Memory B cell (primary cell): Measurements from ENCODE around the gene SERPINA3.
"Not testable (repeated sequence)": the region's sequence is repeated elsewhere in the genome, so short reads cannot be mapped to it uniquely, and the experiment has no call there.

Experiments used
- ATAC-seq: fragments of 150-1000 bp; cut with Tn5 transposase; 2 replicates; pipeline ENCODE4 v1.10.0; 2021; ENCODE audit warnings: low read depth, mild to moderate bottlenecking, moderate library complexity
- DNase-seq, 2 donors: peaks; one replicate each; pipeline ENCODE4 v3.0.0; 2022; ENCODE audit warnings: low spot score in 2 of 2
- H3K27ac Mint-ChIP-seq: one replicate; pipeline ENCODE4 v1.8.0; 2022; ENCODE audit warnings: mild to moderate bottlenecking, moderate library complexity, mixed read lengths
- H3K27me3 Mint-ChIP-seq: one replicate; pipeline ENCODE4 v1.8.0; 2022; ENCODE audit warnings: mixed read lengths
- H3K36me3 Mint-ChIP-seq: one replicate; pipeline ENCODE4 v1.8.0; 2022; ENCODE audit warnings: mild to moderate bottlenecking, mixed read lengths
- H3K4me1 Mint-ChIP-seq: one replicate; pipeline ENCODE4 v1.8.0; 2022; ENCODE audit warnings: mixed read lengths
- H3K4me3 Mint-ChIP-seq: one replicate; pipeline ENCODE4 v1.8.0; 2022; ENCODE audit warnings: mild to moderate bottlenecking, moderate library complexity, mixed read lengths
- H3K9me3 Mint-ChIP-seq: one replicate; pipeline ENCODE4 v1.8.0; 2022; ENCODE audit warnings: mixed read lengths

The SERPINA3 gene

DNA sequence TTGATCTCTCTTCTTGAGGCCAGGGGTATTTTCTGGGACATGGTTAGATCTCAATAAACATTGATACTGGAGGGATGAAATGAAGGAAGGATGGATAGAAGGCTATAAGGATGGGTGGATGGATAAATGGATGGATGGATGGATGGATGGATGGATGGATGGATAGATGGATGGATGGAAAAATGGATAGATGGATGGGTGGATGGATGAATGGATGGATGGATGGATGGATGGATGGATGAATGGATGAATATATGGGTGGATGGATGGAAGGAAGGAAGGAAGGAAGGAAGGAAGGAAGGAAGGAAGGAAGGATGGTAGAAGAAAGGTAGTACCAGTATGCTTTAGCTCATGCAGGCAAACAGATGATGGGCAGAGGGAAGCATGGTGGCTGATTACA, 34.7 kb upstream of the SERPINA3 start:
- H3K27me3 Mint-ChIP-seq, H3K27ac Mint-ChIP-seq, H3K36me3 Mint-ChIP-seq, H3K4me3 Mint-ChIP-seq, ATAC-seq, DNase-seq, H3K4me1 Mint-ChIP-seq, H3K9me3 Mint-ChIP-seq: not testable (repeated sequence)

DNA sequence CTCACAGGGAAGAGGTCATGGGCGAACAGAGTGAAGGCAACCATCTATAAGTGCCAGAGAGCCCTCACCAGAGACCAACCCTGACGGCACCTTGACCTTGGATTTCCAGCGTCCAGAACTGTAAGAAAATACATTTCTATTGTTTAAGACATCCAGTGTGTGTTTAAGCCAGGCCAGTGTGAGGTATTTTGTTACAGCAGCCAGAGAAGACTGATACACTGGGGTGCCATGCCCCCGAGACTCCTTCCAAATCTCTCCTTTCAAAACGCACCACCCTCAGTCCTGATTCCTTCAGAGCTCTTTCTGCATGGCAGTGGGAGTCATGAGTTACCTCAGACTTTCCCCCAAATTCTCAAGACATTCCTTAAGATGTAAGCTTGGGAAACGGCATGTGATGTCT, 33.5 kb upstream of the SERPINA3 start:
- Mint-ChIP-seq H3K36me3 (no peaks in the 10 kb centered on the region), H3K4me1 (no peaks in the 10 kb centered on the region), H3K4me3 (no peak overlapping the region), H3K27me3 (no peaks in the 10 kb centered on the region), H3K27ac (no peak overlapping the region), H3K9me3 (peaks cover 1% of the 10 kb centered on the region)
- no peak for ATAC-seq
- no peak for DNase-seq

- H3K27me3 Mint-ChIP-seq, result no peaks in the 10 kb centered on the region
- no peaks in the 10 kb centered on the region for H3K36me3 Mint-ChIP-seq
- no peaks in the 10 kb centered on the region for H3K4me1 Mint-ChIP-seq
- DNase-seq, result no peak
- ATAC-seq, result no peak
- H3K4me3 Mint-ChIP-seq, result no peak within 1 kb of the TSS
- peaks cover 1% of the 10 kb centered on the region for H3K9me3 Mint-ChIP-seq
- no peak within 1 kb of the TSS for H3K27ac Mint-ChIP-seq
Measured at GRCh38 chr14:94581127-94581999, 30.8 kb upstream of the SERPINA3 start, which contains the start of gene SERPINA5. Gene SERPINA5, plus strand, starts transcription at chr14:94581426. Its CDS starts 5,937 bp downstream, at chr14:94587363.

GRCh38 chr14:94582199-94582750, 29.9 kb upstream of the SERPINA3 start:
- Mint-ChIP-seq H3K9me3 (peaks cover 1% of the 10 kb centered on the region), H3K4me1 (no peaks in the 10 kb centered on the region), H3K36me3 (no peaks in the 10 kb centered on the region), H3K27ac (no peak overlapping the region), H3K4me3 (no peak overlapping the region), H3K27me3 (peaks cover 2% of the 10 kb centered on the region)
- DNase-seq, result no peak
- ATAC-seq, result no peak

DNA sequence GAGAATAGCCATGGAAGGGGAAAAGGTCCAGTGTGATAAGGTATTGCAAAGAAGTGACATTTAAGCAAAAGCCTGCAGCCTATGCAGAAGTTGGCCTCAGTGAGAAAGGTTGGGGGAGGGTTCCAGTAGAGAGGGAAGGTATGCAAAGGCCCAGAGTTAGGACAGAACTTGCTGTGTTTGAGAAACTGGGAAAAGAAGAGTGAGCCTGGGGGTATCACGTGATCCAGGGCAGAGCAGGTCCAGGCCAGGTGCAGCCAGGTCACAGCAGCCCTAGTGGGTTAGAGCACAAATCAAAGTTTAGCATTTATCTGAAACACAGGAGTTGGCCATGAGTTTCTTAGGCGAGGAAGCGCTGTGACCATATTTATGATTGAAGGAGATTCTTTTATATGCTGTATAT, 29.3 kb upstream of the SERPINA3 start:
- Mint-ChIP-seq H3K36me3 (no peaks in the 10 kb centered on the region), H3K9me3 (no peaks in the 10 kb centered on the region), H3K4me1 (no peaks in the 10 kb centered on the region), H3K27ac (no peak overlapping the region), H3K4me3 (no peak overlapping the region), H3K27me3 (peaks cover 2% of the 10 kb centered on the region)
- no peak for ATAC-seq
- no peak for DNase-seq

DNA sequence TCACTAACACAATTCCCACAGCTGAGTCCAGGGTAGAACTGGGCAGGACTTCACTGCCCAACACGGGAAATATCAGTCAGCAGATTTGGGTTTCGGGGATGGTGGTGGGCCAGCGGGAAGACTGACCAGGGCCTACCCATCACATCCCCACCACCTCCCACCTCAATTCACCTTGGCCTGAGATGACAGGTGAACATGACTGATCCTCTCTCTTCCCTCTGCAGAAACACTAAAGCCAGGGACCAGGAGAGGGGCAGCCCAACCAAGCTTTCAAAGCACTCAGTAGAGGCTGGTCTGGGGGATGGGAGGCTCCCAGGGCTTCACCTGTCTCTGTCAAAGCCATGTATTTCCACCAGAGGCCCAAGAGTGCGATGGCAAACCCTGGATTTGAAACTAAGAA, 28.6 kb upstream of the SERPINA3 start:
- no peak for DNase-seq
- Mint-ChIP-seq H3K4me1 (no peaks in the 10 kb centered on the region), H3K27me3 (peaks cover 2% of the 10 kb centered on the region), H3K9me3 (no peaks in the 10 kb centered on the region), H3K27ac (no peak overlapping the region), H3K4me3 (no peak overlapping the region), H3K36me3 (no peaks in the 10 kb centered on the region)
- no peak for ATAC-seq

GRCh38 chr14:94584591-94585280, 27.5 kb upstream of the SERPINA3 start:
- no peak overlapping the region for H3K27ac Mint-ChIP-seq
- ATAC-seq (no peak), DNase-seq (no peak)
- no peak overlapping the region for H3K4me3 Mint-ChIP-seq
- H3K4me1 Mint-ChIP-seq, result no peaks in the 10 kb centered on the region
- no peaks in the 10 kb centered on the region for H3K36me3 Mint-ChIP-seq
- peaks cover 2% of the 10 kb centered on the region for H3K27me3 Mint-ChIP-seq
- no peaks in the 10 kb centered on the region for H3K9me3 Mint-ChIP-seq

- H3K36me3 Mint-ChIP-seq, result no peaks in the 10 kb centered on the region
- no peak overlapping the region for H3K27ac Mint-ChIP-seq
- H3K9me3 Mint-ChIP-seq, result peaks cover 8% of the 10 kb centered on the region
- no peak for DNase-seq
- no peak for ATAC-seq
- H3K4me3 Mint-ChIP-seq, result no peak overlapping the region
- no peaks in the 10 kb centered on the region for H3K4me1 Mint-ChIP-seq
- H3K27me3 Mint-ChIP-seq, result peaks cover 2% of the 10 kb centered on the region
Measured at GRCh38 chr14:94586635-94587034, 25.6 kb upstream of the SERPINA3 start.

- DNase-seq (no peak), ATAC-seq (no peak)
- H3K27ac Mint-ChIP-seq, result no peak overlapping the region
- H3K4me3 Mint-ChIP-seq, result no peak overlapping the region
- H3K27me3 Mint-ChIP-seq, result peaks cover 2% of the 10 kb centered on the region
- H3K4me1 Mint-ChIP-seq, result no peaks in the 10 kb centered on the region
- H3K36me3 Mint-ChIP-seq, result no peaks in the 10 kb centered on the region
- H3K9me3 Mint-ChIP-seq, result peaks cover 8% of the 10 kb centered on the region
Measured at GRCh38 chr14:94588311-94588710, 23.9 kb upstream of the SERPINA3 start.

DNA sequence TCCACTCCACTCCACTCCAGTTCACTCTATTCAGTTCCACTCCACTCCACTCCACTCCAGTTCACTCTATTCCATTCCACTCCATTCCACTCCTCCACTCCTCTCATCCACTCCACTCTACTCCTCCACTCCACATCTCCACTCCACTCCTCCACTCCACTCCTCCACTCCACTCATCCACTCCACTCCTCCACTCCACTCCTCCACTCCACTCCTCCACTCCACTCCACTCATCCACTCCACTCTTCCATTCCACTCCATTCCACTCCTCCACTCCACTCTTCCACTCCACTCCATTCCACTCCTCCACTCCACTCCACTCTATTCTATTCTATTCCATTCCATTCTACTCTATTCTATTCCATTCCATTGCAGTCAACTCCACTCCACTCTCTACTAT, 21.1 kb upstream of the SERPINA3 start:
- ATAC-seq (no peak), DNase-seq (no peak)
- H3K9me3 Mint-ChIP-seq, result peaks cover 8% of the 10 kb centered on the region
- H3K27me3 Mint-ChIP-seq, result peaks cover 2% of the 10 kb centered on the region
- no peaks in the 10 kb centered on the region for H3K36me3 Mint-ChIP-seq
- no peaks in the 10 kb centered on the region for H3K4me1 Mint-ChIP-seq
- H3K27ac Mint-ChIP-seq, result no peak overlapping the region
- H3K4me3 Mint-ChIP-seq, result no peak overlapping the region

DNA sequence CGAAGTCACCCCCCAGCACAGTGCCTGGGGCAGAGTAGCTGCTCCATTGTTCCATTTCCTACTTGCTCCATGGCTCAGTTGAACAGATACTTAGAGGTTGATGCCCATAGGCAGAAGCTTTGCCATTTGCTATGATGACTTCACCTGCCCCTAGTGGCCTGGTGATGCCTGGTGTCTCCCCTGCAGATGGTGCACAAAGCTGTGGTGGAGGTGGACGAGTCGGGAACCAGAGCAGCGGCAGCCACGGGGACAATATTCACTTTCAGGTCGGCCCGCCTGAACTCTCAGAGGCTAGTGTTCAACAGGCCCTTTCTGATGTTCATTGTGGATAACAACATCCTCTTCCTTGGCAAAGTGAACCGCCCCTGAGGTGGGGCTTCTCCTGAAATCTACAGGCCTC, 20.3 kb upstream of the SERPINA3 start:
- ATAC-seq (no peak), DNase-seq (no peak)
- Mint-ChIP-seq H3K27ac (no peak overlapping the region), H3K36me3 (no peaks in the 10 kb centered on the region), H3K27me3 (peaks cover 2% of the 10 kb centered on the region), H3K4me1 (no peaks in the 10 kb centered on the region), H3K4me3 (no peak overlapping the region), H3K9me3 (peaks cover 8% of the 10 kb centered on the region)

- DNase-seq, result no peak
- no peak for ATAC-seq
- no peak overlapping the region for H3K4me3 Mint-ChIP-seq
- H3K27me3 Mint-ChIP-seq, result no peaks in the 10 kb centered on the region
- no peaks in the 10 kb centered on the region for H3K36me3 Mint-ChIP-seq
- H3K27ac Mint-ChIP-seq, result no peak overlapping the region
- H3K9me3 Mint-ChIP-seq, result peaks cover 8% of the 10 kb centered on the region
- H3K4me1 Mint-ChIP-seq, result no peaks in the 10 kb centered on the region
Measured at GRCh38 chr14:94592457-94592856, 19.7 kb upstream of the SERPINA3 start.

GRCh38 chr14:94593376-94593748, 18.8 kb upstream of the SERPINA3 start:
- Mint-ChIP-seq H3K4me1 (no peaks in the 10 kb centered on the region), H3K9me3 (peaks cover 8% of the 10 kb centered on the region), H3K27me3 (no peaks in the 10 kb centered on the region), H3K4me3 (no peak overlapping the region), H3K36me3 (no peaks in the 10 kb centered on the region), H3K27ac (no peak overlapping the region)
- DNase-seq, result no peak
- ATAC-seq, result no peak

- no peaks in the 10 kb centered on the region for H3K4me1 Mint-ChIP-seq
- peaks cover 8% of the 10 kb centered on the region for H3K9me3 Mint-ChIP-seq
- no peak for DNase-seq
- no peaks in the 10 kb centered on the region for H3K36me3 Mint-ChIP-seq
- no peak overlapping the region for H3K27ac Mint-ChIP-seq
- H3K27me3 Mint-ChIP-seq, result no peaks in the 10 kb centered on the region
- no peak overlapping the region for H3K4me3 Mint-ChIP-seq
- ATAC-seq, result no peak
Measured at GRCh38 chr14:94593749-94594431, 18.3 kb upstream of the SERPINA3 start.
